ENCODE data around the gene TBC1D22B. TPM values are rescaled to one million over a fixed set of nuclear protein-coding genes. Genes with fewer than 3 reads are reported as not detected.

Gene TBC1D22B
- total RNA-seq, 1 donor from 2014 or later = 8.8 TPM

DNA sequence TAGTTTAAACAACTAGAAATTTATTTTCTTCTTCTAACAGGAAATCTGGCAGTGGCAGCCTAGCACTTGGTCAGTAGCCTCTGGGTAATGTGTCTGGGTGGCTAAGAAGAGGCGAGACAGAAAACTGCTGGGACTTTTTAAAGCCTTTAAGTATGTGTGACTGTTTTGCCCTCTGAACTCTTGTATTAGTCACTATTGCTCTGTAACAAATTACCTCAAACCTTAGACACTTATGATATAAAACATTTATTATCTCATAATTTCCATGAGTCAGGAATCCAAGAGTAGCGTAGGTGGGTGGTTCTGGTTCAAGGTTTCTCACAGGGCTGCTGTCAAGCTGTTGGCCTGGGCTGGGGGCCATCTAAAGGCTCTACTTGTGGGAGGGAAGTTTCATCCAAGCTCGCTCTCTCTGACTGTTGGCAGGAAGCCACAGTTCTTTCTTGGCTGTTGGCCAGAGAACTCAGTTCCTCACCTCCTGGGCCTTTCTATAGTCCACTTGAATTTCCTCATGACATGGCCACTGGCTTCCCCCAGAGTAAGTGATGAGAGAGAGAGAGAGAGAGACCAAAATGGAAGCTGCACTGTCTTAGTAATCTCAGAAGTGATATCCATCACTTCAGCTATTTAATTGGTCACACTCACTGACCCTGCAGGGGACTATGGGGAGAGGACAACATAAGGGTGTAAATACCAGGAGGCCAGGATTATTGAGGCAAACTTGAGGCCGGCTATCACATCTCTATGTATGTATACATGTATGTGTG, 17.4 kb upstream of the TBC1D22B start:
- TF ChIP-seq, protein P1, sequence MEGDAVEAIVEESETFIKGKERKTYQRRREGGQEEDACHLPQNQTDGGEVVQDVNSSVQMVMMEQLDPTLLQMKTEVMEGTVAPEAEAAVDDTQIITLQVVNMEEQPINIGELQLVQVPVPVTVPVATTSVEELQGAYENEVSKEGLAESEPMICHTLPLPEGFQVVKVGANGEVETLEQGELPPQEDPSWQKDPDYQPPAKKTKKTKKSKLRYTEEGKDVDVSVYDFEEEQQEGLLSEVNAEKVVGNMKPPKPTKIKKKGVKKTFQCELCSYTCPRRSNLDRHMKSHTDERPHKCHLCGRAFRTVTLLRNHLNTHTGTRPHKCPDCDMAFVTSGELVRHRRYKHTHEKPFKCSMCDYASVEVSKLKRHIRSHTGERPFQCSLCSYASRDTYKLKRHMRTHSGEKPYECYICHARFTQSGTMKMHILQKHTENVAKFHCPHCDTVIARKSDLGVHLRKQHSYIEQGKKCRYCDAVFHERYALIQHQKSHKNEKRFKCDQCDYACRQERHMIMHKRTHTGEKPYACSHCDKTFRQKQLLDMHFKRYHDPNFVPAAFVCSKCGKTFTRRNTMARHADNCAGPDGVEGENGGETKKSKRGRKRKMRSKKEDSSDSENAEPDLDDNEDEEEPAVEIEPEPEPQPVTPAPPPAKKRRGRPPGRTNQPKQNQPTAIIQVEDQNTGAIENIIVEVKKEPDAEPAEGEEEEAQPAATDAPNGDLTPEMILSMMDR (conservative IDR thresholded peaks at IDR 0.05; ENCODE audit: low read depth, low read length) = no peak

DNA sequence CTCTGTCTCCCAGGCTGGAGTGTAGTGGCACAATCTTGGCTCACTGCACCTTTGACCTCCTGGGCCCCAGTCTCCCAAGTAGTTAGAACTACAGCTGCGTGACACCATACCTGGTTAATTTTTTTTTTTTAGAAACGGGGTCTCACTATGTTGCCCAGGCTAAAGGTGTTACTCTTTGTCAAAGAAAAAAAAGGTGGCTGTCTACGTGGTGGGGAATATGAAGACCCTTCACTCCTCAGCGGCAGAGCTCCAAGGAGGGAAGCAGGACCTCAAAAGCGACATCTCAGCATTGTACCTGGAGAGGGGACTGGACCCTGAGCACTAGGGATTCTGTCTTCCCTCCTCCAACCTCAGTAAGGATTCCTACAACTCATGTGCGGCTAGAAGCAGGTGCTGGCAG, 16.4 kb upstream of the TBC1D22B start:
- H3K4me3 ChIP-seq (ENCODE audit: low read depth, low read length) = no peak overlapping the region
- no peak for DNase-seq (ENCODE audit: low read depth)
- TF ChIP-seq, protein P1 (conservative IDR thresholded peaks at IDR 0.05; ENCODE audit: low read depth, low read length) = no peak

More for the DNA sequence above, 17.4 kb upstream of the TBC1D22B start:
- peak; percentile 98 for DNase-seq (ENCODE audit: low read depth)
- no peak overlapping the region for H3K4me3 ChIP-seq (ENCODE audit: low read depth, low read length)

DNA sequence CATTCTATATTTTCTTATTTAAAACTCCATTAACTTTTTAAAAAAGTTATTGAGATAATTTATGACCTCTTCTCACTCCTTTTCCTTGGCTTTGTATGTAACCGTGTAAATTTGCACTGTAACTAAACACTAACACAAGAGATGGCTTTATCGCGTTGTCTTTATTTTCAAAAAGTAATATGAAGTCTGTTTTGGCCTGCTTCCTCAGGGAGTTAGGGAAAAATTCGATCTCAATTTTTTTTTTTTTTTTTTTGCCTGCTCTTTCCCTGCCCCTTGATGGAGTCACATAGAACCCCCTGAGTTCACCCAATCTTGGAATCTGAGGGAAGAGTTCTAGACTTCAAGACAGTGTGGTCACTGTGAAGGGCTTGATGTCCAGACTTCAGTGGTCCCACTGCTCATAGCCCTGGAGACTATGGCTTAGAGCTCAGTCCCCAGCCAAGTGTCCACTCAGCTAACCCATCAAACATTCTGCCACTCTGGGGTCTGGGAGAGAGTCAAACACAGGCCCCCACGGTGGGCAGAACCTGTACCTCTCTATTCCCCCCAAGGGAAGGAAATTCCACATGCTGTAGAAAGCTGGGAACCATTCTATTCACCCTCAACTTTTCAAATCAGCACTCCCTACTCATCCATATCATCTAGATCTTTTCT, 15.7 kb upstream of the TBC1D22B start:
- TF ChIP-seq, protein P1 (conservative IDR thresholded peaks at IDR 0.05; ENCODE audit: low read depth, low read length) = no peak
- no peak overlapping the region for H3K4me3 ChIP-seq (ENCODE audit: low read depth, low read length)
- no peak for DNase-seq (ENCODE audit: low read depth)

DNA sequence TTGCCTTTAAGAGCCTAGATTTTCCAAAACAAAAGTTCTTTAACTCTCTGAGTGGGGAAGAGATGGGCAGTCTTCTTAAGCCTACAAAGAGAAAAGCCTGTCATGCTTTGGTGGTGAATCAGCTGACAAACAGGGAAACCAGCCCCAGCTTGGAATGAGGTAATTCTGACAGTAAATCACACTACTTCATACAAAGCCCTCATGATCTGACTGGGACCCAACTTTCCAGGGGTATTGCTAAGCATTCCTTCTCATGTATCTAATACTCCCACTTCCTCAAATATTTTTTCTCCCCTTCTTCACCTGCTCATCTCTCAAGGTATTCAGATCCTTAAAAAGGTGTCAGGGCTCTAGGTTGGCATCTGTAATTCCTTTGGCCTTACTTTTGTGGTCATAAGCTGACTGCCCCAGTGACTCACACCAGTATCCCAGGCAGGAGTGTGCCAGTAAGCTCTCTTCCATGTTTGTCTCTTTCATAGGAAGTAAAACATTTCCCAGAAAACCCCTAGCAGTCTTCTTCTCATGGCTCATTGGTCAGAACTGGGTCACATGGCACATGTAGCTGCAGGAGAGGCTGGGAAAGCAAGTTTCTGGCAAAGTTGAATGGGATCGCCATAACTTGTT, 15.0 kb upstream of the TBC1D22B start:
- TF ChIP-seq, protein P1 (conservative IDR thresholded peaks at IDR 0.05; ENCODE audit: low read depth, low read length) = no peak
- no peak overlapping the region for H3K4me3 ChIP-seq (ENCODE audit: low read depth, low read length)
- DNase-seq (ENCODE audit: low read depth) = peak; percentile 99

DNA sequence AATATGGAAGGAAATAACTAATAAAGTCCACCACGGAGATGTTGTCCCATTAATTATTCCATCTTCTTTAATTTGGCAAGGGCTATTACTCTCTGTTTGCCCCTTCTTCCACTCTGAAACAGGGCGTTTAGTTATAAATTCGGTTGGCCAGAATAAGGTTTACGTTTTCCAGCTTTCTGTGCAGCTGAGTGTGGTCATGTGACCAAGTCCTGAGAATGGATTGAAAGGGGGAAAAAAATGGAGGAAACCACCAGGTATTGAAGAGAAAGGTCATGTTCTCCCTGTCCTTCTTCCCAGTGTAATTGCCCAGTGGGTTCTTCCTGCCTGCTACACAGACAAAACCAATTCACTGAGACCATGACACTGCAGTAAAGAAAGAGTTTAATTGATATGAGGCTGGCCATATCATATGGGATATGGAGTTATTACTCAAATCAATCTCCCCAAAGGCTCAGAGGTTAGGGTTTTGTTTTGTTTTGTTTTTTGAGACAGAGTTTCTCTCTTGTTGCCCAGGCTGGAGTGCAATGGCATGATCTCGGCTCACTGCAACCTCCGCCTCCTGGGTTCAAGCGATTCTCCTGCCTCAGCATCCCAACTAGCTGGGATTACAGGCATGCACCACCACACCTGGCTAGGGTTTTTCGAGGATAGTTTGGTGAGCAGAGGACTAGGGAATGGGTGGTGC, 14.3 kb upstream of the TBC1D22B start:
- TF ChIP-seq, protein P1 (conservative IDR thresholded peaks at IDR 0.05; ENCODE audit: low read depth, low read length) = no peak
- no peak overlapping the region for H3K4me3 ChIP-seq (ENCODE audit: low read depth, low read length)
- no peak for DNase-seq (ENCODE audit: low read depth)

DNA sequence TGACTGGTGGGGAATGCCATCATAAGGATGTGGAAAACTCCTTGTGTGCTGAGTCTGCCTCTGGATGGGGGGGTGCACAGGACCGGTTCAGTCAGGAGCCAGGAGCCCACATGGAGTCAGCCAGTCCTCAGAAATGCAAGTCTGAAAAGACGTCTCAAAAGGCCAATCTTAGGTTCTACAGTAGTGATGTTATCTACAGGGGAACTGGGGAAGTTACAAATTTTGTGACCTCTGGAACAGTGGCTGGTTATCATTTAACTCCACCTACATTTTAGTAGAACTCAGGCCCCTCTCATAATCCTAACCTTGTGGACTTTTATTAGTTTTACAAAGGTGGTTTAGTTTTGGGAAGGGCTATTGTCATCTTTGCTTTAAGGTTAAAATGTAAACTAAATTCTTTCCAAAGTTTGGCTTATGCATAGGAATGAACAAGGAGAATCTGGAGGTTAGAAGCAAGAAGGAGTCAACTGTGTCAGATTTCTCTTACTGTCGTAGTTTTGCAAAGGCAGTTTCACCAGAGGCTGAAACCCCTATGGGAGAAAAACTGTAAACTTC, 13.7 kb upstream of the TBC1D22B start:
- no peak for DNase-seq (ENCODE audit: low read depth)
- no peak overlapping the region for H3K4me3 ChIP-seq (ENCODE audit: low read depth, low read length)
- TF ChIP-seq, protein P1 (conservative IDR thresholded peaks at IDR 0.05; ENCODE audit: low read depth, low read length) = no peak

Data from epithelial cell of proximal tubule (primary cell).